Measurements from ENCODE around the gene CMC2. TPM values are rescaled to one million over a fixed set of nuclear protein-coding genes. Genes with fewer than 3 reads are reported as not detected.

Gene CMC2
- polyA plus RNA-seq, 4 donors: 62.2 to 80.1 (median 68.5) TPM

- DNase-seq (ENCODE audit: low read depth in 4 of 4, low spot score in 3 of 4): peak in 3 of 4 donors; percentile 49 to 52 (median 52)
These were observed 68.4 kb downstream of the CMC2 start for GRCh38 chr16:80938004-80938878.

- DNase-seq (ENCODE audit: low read depth in 4 of 4, low spot score in 3 of 4): no peak
These were observed 70.3 kb downstream of the CMC2 start for GRCh38 chr16:80936410-80936809.

GRCh38 chr16:80935691-80936090 lies 71.0 kb downstream of the CMC2 start:
- DNase-seq (ENCODE audit: low read depth in 4 of 4, low spot score in 3 of 4): no peak

- DNase-seq (ENCODE audit: low read depth in 4 of 4, low spot score in 3 of 4): no peak
These were observed 74.0 kb downstream of the CMC2 start for GRCh38 chr16:80932708-80933095.

- peak in 3 of 4 donors; percentile 31 to 45 (median 39) for DNase-seq (ENCODE audit: low read depth in 4 of 4, low spot score in 3 of 4)
These were observed 74.6 kb downstream of the CMC2 start for GRCh38 chr16:80931801-80932707.

- no peak for DNase-seq (ENCODE audit: low read depth in 4 of 4, low spot score in 3 of 4)
These were observed 82.2 kb downstream of the CMC2 start for GRCh38 chr16:80924372-80924978.

GRCh38 chr16:80923356-80923755 lies 83.3 kb downstream of the CMC2 start:
- DNase-seq (ENCODE audit: low read depth in 4 of 4, low spot score in 3 of 4): no peak

Other genes with a start within 250 kb of the CMC2 start
- gene CDYL2, start 202.3 kb downstream of the CMC2 start, polyA plus RNA-seq (ENCODE audit: insufficient read length in 4 of 4): 1 to 10 TPM; 7.1 to 8.0 (median 7.3) TPM
- gene CENPN, start 329 bp upstream of the CMC2 start, polyA plus RNA-seq (ENCODE audit: insufficient read length in 4 of 4): 10 to 100 TPM; 20.2 to 25.1 (median 24.4) TPM
- gene ATMIN, start 29.0 kb upstream of the CMC2 start, polyA plus RNA-seq (ENCODE audit: insufficient read length in 4 of 4): 10 to 100 TPM; 38.7 to 53.4 (median 50.9) TPM
- 1 to 10 TPM; 1.1 to 2.0 (median 1.7) TPM for gene C16orf46, start 70.4 kb upstream of the CMC2 start, polyA plus RNA-seq (ENCODE audit: insufficient read length in 4 of 4)
- 100 to 1,000 TPM in 3 of 4 donors, 10 to 100 TPM in 1; 93.6 to 121 (median 114) TPM for gene GCSH, start 89.5 kb upstream of the CMC2 start, polyA plus RNA-seq (ENCODE audit: insufficient read length in 4 of 4)
- gene BCO1, start 231.8 kb upstream of the CMC2 start, polyA plus RNA-seq (ENCODE audit: insufficient read length in 4 of 4): 1 to 10 TPM; 1.8 to 3.0 (median 2.0) TPM

All from right renal pelvis (tissue), 4 donors.